Endothelial cell (in vitro differentiated cells): ENCODE results near the gene RGS7. TPM values are rescaled to one million over a fixed set of nuclear protein-coding genes. Genes with fewer than 3 reads are reported as not detected.
"Not testable (repeated sequence)": the region's sequence is repeated elsewhere in the genome, so short reads cannot be mapped to it uniquely, and the experiment has no call there.

ENCODE experiments used
- DNase-seq: peaks from one replicate; pipeline ENCODE4 v3.0.0; 2021; ENCODE audit warnings: low spot score
- H3K27ac Mint-ChIP-seq: one replicate; pipeline ENCODE4 v1.8.0; 2021; ENCODE audit warnings: mixed read lengths, inconsistent platforms; ENCODE audit not compliant: unreplicated experiment
- H3K27me3 Mint-ChIP-seq: one replicate; pipeline ENCODE4 v1.8.0; 2021; ENCODE audit warnings: mild to moderate bottlenecking, moderate library complexity, mixed read lengths, inconsistent platforms; ENCODE audit not compliant: unreplicated experiment
- H3K36me3 Mint-ChIP-seq: one replicate; pipeline ENCODE4 v1.8.0; 2021; ENCODE audit warnings: mild to moderate bottlenecking, low read depth, mixed read lengths, inconsistent platforms; ENCODE audit not compliant: unreplicated experiment
- H3K4me1 Mint-ChIP-seq: one replicate; pipeline ENCODE4 v1.8.0; 2021; ENCODE audit warnings: mild to moderate bottlenecking, mixed read lengths, inconsistent platforms; ENCODE audit not compliant: unreplicated experiment
- H3K4me3 Mint-ChIP-seq: one replicate; pipeline ENCODE4 v1.8.0; 2021; ENCODE audit warnings: mild to moderate bottlenecking, mixed read lengths, inconsistent platforms; ENCODE audit not compliant: unreplicated experiment
- H3K9me3 Mint-ChIP-seq: one replicate; pipeline ENCODE4 v1.8.0; 2021; ENCODE audit warnings: mixed read lengths, inconsistent platforms; ENCODE audit not compliant: unreplicated experiment
- total RNA-seq: library from RNA; stranded (reverse); fragmentation: NEBNext Ultra II Directional; extraction: Animal tissue kit (Norgen Biotek cat#: 25700); gene quantifications from one replicate; pipeline ENCODE4 v1.2.1, GENCODE V29; 2021; ENCODE audit not compliant: unreplicated experiment
- TF ChIP-seq, protein P1 (sequence below): fragments of 200-600 bp; sonication (generic); IDR thresholded peaks from one replicate; pipeline ENCODE4 v1.5.0; 2021; ENCODE audit warnings: antibody characterized with exemption; ENCODE audit not compliant: unreplicated experiment

Gene RGS7
- total RNA-seq, 1 donor from 2014 or later = 1.4 TPM

DNA sequence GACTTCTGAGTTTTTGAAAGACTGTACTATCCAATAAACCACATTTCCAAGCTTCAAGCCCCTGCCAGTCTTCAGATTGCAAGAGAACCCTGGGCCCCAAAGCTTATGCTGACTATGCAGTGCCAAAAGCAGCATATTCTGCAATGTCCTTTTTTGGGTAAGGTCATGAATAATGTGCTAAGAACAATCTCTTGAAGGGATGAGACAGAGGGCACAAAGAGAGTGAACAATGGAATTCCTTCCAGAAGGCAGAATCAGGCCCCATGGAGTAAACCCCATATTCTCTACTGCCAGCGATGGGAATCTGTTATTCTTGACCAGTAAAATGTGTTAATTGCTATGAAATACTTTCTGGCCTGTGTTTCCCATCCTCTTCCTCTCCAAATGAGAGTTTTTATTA is 190.4 kb downstream of the RGS7 start:
- no peak for DNase-seq
- no peak overlapping the region for H3K27ac Mint-ChIP-seq
- TF ChIP-seq, protein P1, sequence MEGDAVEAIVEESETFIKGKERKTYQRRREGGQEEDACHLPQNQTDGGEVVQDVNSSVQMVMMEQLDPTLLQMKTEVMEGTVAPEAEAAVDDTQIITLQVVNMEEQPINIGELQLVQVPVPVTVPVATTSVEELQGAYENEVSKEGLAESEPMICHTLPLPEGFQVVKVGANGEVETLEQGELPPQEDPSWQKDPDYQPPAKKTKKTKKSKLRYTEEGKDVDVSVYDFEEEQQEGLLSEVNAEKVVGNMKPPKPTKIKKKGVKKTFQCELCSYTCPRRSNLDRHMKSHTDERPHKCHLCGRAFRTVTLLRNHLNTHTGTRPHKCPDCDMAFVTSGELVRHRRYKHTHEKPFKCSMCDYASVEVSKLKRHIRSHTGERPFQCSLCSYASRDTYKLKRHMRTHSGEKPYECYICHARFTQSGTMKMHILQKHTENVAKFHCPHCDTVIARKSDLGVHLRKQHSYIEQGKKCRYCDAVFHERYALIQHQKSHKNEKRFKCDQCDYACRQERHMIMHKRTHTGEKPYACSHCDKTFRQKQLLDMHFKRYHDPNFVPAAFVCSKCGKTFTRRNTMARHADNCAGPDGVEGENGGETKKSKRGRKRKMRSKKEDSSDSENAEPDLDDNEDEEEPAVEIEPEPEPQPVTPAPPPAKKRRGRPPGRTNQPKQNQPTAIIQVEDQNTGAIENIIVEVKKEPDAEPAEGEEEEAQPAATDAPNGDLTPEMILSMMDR = no peak
- H3K36me3 Mint-ChIP-seq = no peaks in the 10 kb centered on the region
- no peaks in the 10 kb centered on the region for H3K4me1 Mint-ChIP-seq
- H3K27me3 Mint-ChIP-seq = no peaks in the 10 kb centered on the region
- no peak overlapping the region for H3K4me3 Mint-ChIP-seq
- no peaks in the 10 kb centered on the region for H3K9me3 Mint-ChIP-seq

DNA sequence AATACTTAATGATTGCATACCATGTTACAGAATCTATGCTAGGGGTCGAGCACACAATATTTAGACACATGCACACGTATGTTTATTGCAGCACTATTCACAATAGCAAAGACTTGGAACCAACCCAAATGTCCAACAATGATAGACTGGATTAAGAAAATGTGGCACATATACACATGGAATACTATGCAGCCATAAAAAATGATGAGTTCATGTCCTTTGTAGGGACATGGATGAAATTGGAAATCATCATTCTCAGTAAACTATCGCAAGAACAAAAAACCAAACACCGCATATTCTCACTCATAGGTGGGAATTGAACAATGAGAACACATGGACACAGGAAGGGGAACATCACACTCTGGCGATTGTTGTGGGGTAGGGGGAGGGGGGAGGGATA is 191.7 kb downstream of the RGS7 start:
- H3K4me1 Mint-ChIP-seq, DNase-seq, H3K27ac Mint-ChIP-seq, H3K36me3 Mint-ChIP-seq, H3K27me3 Mint-ChIP-seq, H3K4me3 Mint-ChIP-seq, H3K9me3 Mint-ChIP-seq: not testable (repeated sequence)

DNA sequence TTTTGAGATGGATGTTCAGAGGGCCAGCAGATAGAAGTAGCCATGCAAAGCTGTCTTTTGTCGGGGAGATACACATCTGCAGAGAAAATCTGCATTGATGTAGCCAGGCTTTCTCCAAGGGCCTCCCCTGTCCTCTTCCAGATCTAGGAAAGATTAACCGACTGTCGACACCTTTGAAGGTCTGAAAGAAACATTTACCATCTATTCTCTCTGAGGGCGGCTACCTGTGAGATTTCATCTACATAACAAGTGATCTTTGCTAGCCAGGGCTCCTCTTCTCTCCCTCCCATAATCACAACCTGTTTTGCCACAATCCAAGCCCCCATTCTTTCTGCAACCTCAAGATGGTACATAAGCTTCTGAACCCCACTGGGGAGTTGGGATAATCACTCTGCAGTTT is 193.6 kb downstream of the RGS7 start:
- H3K4me3 Mint-ChIP-seq = no peak overlapping the region
- H3K27ac Mint-ChIP-seq = no peak overlapping the region
- DNase-seq = no peak

DNA sequence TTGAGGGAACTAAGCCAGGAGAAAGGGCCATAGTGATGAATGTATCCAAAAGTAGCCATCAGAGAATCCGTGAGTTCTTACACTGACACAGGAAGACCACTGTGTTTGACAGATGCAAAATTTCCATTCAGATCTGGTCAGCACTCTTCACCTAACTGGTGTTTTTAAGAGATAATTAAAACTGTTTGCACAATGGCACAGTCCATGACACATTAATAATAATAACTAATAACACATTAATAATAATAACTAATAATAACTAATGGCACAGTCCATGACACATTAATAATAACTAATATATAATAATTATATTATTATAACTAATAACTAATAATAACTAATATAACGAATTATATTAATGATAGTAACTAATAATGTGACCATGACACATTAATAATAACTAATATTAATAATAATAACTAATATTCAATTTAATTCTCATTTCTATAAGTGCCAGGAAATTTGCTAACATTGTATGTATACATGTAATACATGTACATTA is 195.8 kb downstream of the RGS7 start:
- H3K4me1 Mint-ChIP-seq = no peaks in the 10 kb centered on the region
- peaks cover 2% of the 10 kb centered on the region for H3K27me3 Mint-ChIP-seq
- H3K9me3 Mint-ChIP-seq = no peaks in the 10 kb centered on the region
- H3K27ac Mint-ChIP-seq = no peak overlapping the region
- TF ChIP-seq, protein P1 = no peak
- no peaks in the 10 kb centered on the region for H3K36me3 Mint-ChIP-seq
- H3K4me3 Mint-ChIP-seq = no peak overlapping the region
- no peak for DNase-seq

More for the DNA sequence above, 193.6 kb downstream of the RGS7 start:
- TF ChIP-seq, protein P1 = no peak
- H3K36me3 Mint-ChIP-seq = no peaks in the 10 kb centered on the region
- no peaks in the 10 kb centered on the region for H3K27me3 Mint-ChIP-seq
- H3K4me1 Mint-ChIP-seq = no peaks in the 10 kb centered on the region
- H3K9me3 Mint-ChIP-seq = no peaks in the 10 kb centered on the region

DNA sequence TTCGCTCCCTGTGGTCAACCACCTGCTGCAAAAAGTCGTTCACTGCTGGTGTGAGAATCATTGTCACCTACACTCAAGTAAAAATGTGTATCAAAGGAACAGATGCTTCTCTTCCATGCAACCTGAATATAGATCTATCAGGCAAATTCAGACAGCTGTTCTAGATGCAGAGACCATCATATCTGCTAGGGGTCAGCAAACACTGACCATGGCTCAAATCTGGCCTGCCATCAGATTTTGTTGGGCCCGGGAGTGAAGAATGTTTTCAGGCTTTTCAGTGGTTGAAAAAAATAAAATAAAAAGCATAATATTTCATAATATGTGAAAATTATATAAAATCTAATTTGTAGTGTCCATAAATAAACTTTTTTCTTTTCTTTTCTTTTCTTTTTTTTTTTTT is 199.6 kb downstream of the RGS7 start:
- no peaks in the 10 kb centered on the region for H3K4me1 Mint-ChIP-seq
- no peak overlapping the region for H3K4me3 Mint-ChIP-seq
- no peaks in the 10 kb centered on the region for H3K9me3 Mint-ChIP-seq
- peak; percentile 9 for DNase-seq
- no peaks in the 10 kb centered on the region for H3K36me3 Mint-ChIP-seq
- H3K27me3 Mint-ChIP-seq = peaks cover 2% of the 10 kb centered on the region
- TF ChIP-seq, protein P1 = no peak
- no peak overlapping the region for H3K27ac Mint-ChIP-seq
